ENCODE measurements around the gene HSP90AB1. TPM values are rescaled to one million over a fixed set of nuclear protein-coding genes. Genes with fewer than 3 reads are reported as not detected.

HSP90AB1 gene
- 1,000 to 10,000 TPM in 3 of 12 donors, 100 to 1,000 TPM in 8, not detected in 1; 766 to 1,134 (median 924) TPM for polyA plus RNA-seq (ENCODE audit: insufficient read length in 12 of 12)
- long read RNA-seq, donor 1, transcript HSP90AB1-203 (12 exons, 2,572 nt), result major isoform, 80 of 792 reads
- long read RNA-seq, donor 1, partial matches to known transcripts, result 711 of 792 reads
- long read RNA-seq, donor 1, other reads (novel, unspliced or antisense), result 0 of 792 reads
- long read RNA-seq, donor 2, transcript HSP90AB1-203 (12 exons, 2,572 nt), result major isoform, 275 of 989 reads
- long read RNA-seq, donor 2, partial matches to known transcripts, result 689 of 989 reads
- long read RNA-seq, donor 2, other reads (novel, unspliced or antisense), result 25 of 989 reads
- long read RNA-seq, donor 3, transcript HSP90AB1-203 (12 exons, 2,572 nt), result major isoform, 88 of 352 reads
- long read RNA-seq, donor 3, partial matches to known transcripts, result 264 of 352 reads
- long read RNA-seq, donor 3, other reads (novel, unspliced or antisense), result 0 of 352 reads
- long read RNA-seq, donor 4, transcript HSP90AB1-203 (12 exons, 2,572 nt), result major isoform, 71 of 333 reads
- long read RNA-seq, donor 4, partial matches to known transcripts, result 260 of 333 reads
- long read RNA-seq, donor 4, other reads (novel, unspliced or antisense), result 0 of 333 reads
- long read RNA-seq, donor 5, transcript HSP90AB1-203 (12 exons, 2,572 nt), result major isoform, 291 of 1,022 reads
- long read RNA-seq, donor 5, partial matches to known transcripts, result 699 of 1,022 reads
- long read RNA-seq, donor 5, other reads (novel, unspliced or antisense), result 30 of 1,022 reads
- long read RNA-seq, donor 6, transcript HSP90AB1-203 (12 exons, 2,572 nt), result major isoform, 120 of 469 reads
- long read RNA-seq, donor 6, partial matches to known transcripts, result 349 of 469 reads
- long read RNA-seq, donor 6, other reads (novel, unspliced or antisense), result 0 of 469 reads
- long read RNA-seq, donor 7, transcript HSP90AB1-203 (12 exons, 2,572 nt), result major isoform, 79 of 286 reads
- long read RNA-seq, donor 7, partial matches to known transcripts, result 205 of 286 reads
- long read RNA-seq, donor 7, other reads (novel, unspliced or antisense), result 0 of 286 reads
- long read RNA-seq, donor 8, transcript HSP90AB1-203 (12 exons, 2,572 nt), result major isoform, 268 of 803 reads
- long read RNA-seq, donor 8, partial matches to known transcripts, result 534 of 803 reads
- long read RNA-seq, donor 8, other reads (novel, unspliced or antisense), result 0 of 803 reads
- long read RNA-seq, donor 9, transcript HSP90AB1-203 (12 exons, 2,572 nt), result major isoform, 74 of 409 reads
- long read RNA-seq, donor 9, partial matches to known transcripts, result 334 of 409 reads
- long read RNA-seq, donor 9, other reads (novel, unspliced or antisense), result 0 of 409 reads
- long read RNA-seq, donor 10, transcript HSP90AB1-203 (12 exons, 2,572 nt), result major isoform, 201 of 609 reads
- long read RNA-seq, donor 10, partial matches to known transcripts, result 404 of 609 reads
- long read RNA-seq, donor 10, other reads (novel, unspliced or antisense), result 0 of 609 reads
- long read RNA-seq, donor 11, transcript HSP90AB1-203 (12 exons, 2,572 nt), result major isoform, 184 of 955 reads
- long read RNA-seq, donor 11, partial matches to known transcripts, result 760 of 955 reads
- long read RNA-seq, donor 11, other reads (novel, unspliced or antisense), result 11 of 955 reads

DNA sequence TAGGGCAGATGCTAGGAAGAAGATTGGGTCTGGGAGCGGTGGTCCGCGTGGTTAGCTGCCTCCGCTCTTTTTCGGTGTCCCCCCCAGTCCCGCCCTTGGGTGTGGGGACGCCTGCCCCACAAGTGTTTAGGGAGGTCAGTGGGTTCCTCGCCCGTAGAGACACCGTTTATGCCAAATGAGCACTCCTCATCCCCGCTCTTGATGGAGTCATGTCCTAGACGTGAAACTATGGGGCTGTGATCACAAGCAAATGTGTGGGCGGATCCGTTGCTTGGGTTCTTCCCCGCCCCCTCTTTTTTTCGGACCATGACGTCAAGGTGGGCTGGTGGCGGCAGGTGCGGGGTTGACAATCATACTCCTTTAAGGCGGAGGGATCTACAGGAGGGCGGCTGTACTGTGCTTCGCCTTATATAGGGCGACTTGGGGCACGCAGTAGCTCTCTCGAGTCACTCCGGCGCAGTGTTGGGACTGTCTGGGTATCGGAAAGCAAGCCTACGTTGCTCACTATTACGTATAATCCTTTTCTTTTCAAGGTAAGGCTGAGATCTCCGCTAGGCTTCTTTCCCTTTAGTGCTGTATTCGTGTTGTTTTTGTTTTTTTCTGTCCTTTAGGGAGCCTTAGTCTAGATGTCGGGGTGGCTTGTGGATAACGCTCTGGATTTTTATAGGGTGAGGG lies at the start of gene HSP90AB1:
HSP90AB1 (plus strand) TSS at position 439 of the 675 bp plus-strand sequence. CDS start 1,529 bp downstream, outside the sequence.
- peak; percentile 94 for DNase-seq

- DNase-seq, result no peak
These were observed 48.2 kb upstream of the HSP90AB1 start for GRCh38 chr6:44198684-44199083.

DNA sequence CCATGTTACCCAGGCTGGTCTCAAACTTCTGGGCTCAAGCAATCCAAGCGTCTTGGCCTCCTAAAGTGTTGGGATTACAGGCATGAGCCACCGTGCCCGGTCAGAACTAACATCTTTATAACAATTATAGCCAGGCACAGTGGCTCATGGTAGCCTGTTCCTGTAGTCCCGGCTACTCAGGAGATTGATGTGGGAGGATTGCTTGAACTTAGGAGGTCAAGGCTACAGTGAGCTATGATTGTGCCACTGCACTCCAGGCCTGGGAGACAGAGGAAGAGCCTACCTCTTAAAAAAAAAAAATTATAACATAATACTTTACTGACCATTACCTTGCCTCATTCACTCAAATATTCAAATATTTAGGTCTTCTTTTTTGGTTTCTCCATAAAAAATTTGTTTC lies 47.0 kb upstream of the HSP90AB1 start:
- DNase-seq, result no peak

GRCh38 chr6:44201200-44201599 lies 45.7 kb upstream of the HSP90AB1 start:
- DNase-seq, result no peak

DNA sequence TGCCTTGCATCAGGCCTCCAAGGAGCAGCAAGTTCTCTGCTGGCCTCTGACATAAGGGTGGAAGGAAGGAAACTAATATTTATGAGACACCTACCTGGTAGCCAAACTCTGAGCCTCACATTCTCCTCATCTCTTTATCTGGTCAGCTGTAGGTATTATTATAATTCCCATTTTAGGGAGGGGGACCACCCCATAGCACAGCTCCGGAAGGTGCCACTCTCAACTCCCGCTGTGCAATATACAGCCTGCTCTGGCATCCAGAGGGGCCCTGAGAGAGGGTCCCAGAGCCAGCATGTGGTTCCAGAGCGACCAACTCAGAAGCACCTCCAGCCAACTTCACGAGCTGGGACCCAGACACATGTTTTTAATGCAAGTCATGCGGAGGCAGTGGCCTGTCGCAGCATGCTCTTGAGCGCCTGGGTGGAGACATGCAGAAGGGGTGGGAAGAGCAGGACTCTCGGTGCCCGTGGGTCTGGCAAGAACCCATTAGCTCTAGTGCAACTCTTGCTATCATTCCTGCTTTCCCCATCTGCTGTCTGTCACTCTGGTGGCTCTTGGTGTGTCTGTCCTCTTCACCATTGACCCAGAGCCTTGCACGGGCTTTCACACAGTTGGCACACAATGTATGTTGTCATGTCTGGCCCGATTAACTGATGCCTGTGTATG lies 45.1 kb upstream of the HSP90AB1 start:
- no peak for DNase-seq

DNA sequence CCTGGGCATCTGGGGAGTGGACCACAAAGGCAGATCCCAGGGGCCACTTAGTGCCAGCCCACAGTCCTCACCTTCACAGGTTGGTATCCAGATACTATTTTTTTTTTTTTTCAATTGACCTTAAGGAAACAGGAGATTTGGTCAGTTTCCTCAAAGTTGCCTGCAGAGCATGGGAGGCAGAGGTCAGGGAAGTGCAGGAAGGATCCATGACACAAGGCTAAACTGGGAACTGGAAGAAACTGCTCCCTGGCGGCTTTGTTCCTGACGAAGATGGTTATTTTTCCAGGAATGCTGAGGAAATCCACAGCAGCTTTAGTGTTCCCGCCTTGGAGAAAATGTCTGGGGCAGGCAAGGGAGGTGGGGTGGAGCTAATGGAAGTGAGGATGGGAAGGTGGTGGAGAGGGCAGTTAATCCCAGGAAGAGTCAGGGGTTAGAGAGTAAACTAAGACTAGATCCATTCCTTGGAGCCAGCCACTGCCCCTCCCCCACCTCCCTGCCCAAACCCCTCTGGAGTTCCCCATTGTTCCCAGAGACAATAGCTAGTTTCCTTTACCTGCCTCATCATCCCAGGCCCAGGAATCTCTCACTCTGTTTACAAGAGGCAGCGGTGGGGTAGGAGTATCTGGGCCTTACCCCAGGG lies 44.4 kb upstream of the HSP90AB1 start:
- no peak for DNase-seq

DNA sequence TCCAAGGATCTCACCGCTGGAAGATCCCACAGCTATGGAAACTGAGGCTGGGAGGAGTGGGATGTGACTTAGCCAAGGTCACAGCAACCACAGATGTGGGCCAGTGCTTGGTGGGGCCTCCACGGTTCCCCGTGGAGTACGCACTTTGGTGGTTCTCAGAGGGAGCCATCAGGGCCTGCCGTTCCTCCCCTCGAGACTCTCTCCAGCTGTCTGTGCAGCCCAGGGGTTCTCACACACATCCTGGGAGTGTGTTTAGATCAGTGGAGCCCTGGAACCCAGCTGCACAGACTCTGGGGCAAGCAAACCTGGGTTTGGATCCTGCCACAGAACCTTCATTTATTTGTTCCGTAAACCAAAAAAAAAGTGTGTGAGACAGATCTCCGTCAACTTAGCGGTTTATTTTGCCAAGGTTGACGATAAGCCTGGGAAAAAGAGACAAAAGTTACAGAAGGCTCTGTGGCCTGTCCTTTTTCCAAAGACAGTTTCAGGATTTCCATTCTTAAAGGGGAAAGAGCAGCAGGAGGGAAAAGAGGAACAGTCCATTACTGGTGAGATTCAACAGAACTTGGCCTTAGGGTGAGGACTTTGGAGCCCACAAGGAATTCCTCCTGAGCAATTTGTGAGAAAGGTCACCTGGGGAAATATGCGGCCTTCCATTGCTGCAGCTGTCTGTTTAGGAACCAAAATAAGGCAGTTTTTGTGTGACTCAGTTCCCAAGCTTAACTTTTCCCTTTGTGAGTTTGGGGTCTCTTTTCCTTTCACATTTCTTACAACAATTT lies 43.7 kb upstream of the HSP90AB1 start:
- no peak for DNase-seq

- no peak for DNase-seq
These were observed 42.9 kb upstream of the HSP90AB1 start for GRCh38 chr6:44203955-44204354.

DNA sequence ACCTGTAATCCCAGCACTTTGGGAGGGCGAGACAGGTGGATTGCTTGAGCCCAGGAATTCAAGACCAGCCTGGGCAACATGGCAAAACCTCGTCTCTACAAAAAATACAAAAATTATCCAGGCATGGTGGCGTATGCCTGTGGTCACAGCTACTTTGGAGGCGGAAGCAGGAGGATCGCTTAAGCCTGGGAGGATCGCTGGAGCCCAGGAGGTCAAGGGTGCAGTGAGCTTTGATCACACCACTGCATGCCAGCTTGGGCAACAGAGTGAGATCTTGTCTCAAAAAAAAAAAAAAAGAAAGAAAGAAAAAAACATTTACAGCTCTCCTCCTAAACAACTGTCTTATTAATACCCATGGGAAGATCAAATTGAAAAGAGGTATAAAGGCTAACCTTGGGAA lies 38.9 kb upstream of the HSP90AB1 start:
- DNase-seq, result no peak

GRCh38 chr6:44211284-44211683 lies 35.6 kb upstream of the HSP90AB1 start:
- no peak for DNase-seq

- DNase-seq, result no peak
These were observed 32.6 kb upstream of the HSP90AB1 start for GRCh38 chr6:44214307-44214706.

DNA sequence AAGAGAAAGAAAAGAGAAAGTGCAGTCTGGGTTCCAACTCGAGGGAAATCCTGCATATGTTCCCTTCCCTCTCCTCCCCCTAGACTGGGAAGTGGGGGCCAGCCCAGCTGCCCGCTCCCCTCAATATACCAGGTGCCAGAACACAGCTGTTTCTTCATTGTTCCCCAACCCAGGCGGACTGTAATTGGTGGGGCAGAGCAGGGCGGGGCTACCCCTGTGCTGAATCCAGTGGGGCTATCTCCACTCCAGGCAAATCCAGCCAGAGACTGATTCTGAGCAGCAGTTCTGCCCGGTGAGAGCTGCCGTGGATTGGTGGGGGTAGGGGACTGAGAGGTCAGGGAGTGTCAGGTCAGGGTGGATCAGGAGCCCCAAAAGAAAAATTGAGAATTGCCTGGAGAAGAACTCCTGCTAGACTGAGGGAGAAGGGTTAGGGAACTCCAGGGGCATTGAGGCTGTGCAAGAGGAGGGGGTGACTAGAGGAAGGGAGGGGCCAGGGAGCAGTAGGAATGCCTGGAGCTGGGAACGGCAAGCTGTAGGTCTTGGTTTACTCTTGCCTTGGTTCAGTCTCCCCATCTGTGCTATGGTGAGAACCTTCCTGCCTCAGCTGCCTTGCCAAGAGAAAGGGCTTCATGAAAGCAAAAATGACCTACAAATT lies 30.1 kb upstream of the HSP90AB1 start, which contains the start of gene MYMX:
MYMX (plus strand) TSS at position 250 of the 655 bp plus-strand sequence. CDS start 546 bp downstream, outside the sequence.
- DNase-seq, result peak; percentile 52

DNA sequence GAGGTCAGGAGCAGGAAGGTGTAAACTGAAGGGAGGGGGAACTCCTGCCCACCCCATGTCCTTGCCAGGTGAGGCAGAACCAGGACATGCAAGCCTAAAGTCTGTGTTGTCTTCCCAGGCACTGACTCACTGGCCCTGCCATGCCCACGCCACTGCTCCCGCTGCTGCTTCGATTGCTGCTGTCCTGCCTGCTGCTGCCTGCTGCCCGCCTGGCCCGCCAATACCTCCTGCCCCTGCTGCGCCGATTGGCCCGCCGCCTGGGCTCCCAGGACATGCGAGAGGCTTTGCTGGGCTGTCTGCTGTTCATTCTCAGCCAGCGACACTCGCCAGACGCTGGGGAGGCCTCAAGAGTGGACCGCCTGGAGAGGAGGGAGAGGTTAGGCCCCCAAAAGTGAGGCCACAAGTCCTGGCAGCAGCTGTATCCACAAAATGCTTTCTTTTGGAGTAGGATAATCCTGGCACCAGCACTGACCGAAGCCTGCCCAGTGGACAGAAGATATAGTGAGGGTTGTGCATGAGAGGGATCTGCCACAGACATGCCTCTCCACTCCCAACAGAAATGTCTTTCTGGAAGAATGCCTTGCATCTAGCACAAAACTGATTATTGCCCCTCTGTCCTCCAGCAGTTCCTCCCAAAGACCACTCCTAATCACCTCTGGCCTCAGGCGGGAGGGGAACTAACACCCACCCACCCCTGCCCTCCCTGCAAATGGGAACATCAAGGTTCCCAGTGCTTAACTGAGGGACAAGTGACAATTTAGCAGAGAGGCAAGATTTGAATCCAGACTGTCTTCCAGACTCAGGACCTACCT lies 29.4 kb upstream of the HSP90AB1 start:
- DNase-seq, result no peak

DNA sequence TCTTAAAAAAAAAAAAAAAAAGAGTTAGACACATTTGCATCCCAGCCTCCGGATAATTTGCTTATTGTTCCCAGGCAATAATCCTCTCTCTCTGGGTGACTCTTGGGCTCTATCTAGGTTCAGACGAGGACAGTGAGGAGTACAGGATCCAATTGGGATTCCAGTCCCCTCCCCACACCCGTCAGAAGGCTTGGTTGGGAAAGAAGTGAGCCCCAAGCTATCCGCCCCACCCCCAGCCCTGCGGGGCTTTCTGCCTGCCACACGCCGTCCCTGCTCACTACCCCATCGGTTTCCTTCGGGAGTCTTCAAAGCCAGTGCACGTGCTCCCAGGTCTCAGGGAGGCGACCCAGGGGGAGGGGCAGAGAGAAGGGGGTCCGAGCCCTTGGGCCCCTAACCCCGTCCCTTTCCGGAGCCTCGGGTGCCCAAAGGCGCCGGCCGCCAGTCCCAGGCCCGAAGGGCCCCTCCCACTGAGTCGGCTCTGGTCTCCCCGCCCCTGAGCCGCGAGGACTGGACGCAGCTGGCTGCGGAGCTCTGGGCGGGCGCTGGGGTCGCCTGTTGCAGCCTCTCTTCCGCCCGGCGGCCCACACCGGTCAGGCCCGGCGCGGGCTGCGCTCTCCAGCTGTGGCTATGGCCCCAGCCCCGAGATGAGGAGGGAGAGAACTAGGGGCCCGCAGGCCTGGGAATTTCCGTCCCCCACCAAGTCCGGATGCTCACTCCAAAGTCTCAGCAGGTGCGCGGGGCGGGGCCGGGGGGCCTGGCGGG lies 27.7 kb upstream of the HSP90AB1 start:
- DNase-seq, result peak; percentile 88

- DNase-seq, result no peak
These were observed 26.8 kb upstream of the HSP90AB1 start for GRCh38 chr6:44219815-44220784.

Measured in muscle of arm (tissue), 14 donors.